DOHH2 (cell line): ENCODE measurements around the gene KAT6B.

Source experiments
- H3F3A ChIP-seq: fragments of 200-600 bp; sonication (generic), shearing (Covaris generic); 2 replicates; pipeline ENCODE4 v1.6.0; 2016; ENCODE audit warnings: antibody characterized with exemption, mild to moderate bottlenecking; ENCODE audit not compliant: control insufficient read depth, insufficient read depth
- H3K27ac ChIP-seq: fragments of 200-600 bp; sonication (generic); 2 replicates; pipeline ENCODE4 v1.5.1; 2014; ENCODE audit warnings: low read depth, mild to moderate bottlenecking, low read length, moderate library complexity
- H3K27me3 ChIP-seq: fragments of 200-600 bp; sonication (generic); 2 replicates; pipeline ENCODE4 v1.6.1; 2014; ENCODE audit warnings: mild to moderate bottlenecking, low read length, mixed read lengths; ENCODE audit not compliant: control insufficient read depth
- H3K36me3 ChIP-seq: fragments of 200-600 bp; sonication (generic); 2 replicates; pipeline ENCODE4 v1.6.1; 2014; ENCODE audit warnings: mild to moderate bottlenecking, low read length, moderate library complexity, mixed read lengths; ENCODE audit not compliant: control insufficient read depth
- H3K4me1 ChIP-seq: fragments of 200-600 bp; sonication (generic); 2 replicates; pipeline ENCODE4 v1.6.1; 2014; ENCODE audit warnings: mild to moderate bottlenecking, low read length, mixed read lengths; ENCODE audit not compliant: control insufficient read depth
- H3K4me2 ChIP-seq: fragments of 200-600 bp; sonication (generic); 2 replicates; pipeline ENCODE4 v1.6.0; 2014; ENCODE audit warnings: mild to moderate bottlenecking, low read length, moderate library complexity
- H3K4me3 ChIP-seq: fragments of 200-600 bp; sonication (generic); 2 replicates; pipeline ENCODE4 v1.5.1; 2014; ENCODE audit warnings: mild to moderate bottlenecking, low read length, mixed read lengths
- H3K79me2 ChIP-seq: fragments of 200-600 bp; sonication (generic); 2 replicates; pipeline ENCODE4 v1.6.1; 2014; ENCODE audit warnings: mild to moderate bottlenecking, low read length, mixed read lengths; ENCODE audit not compliant: control insufficient read depth
- H3K9me2 ChIP-seq: fragments of 200-600 bp; sonication (generic); replicated peaks from 2 replicates; pipeline ENCODE4 v1.6.1; 2014; ENCODE audit warnings: mild to moderate bottlenecking, low read length, mixed read lengths; ENCODE audit not compliant: control insufficient read depth
- H3K9me3 ChIP-seq: fragments of 200-600 bp; sonication (generic); 2 replicates; pipeline ENCODE4 v1.6.1; 2014; ENCODE audit warnings: antibody characterized with exemption, low read length, mixed read lengths; ENCODE audit not compliant: control insufficient read depth, insufficient read depth
- H4K20me1 ChIP-seq: fragments of 200-600 bp; sonication (generic); 2 replicates; pipeline ENCODE4 v1.6.0; 2014; ENCODE audit warnings: low read depth, mild to moderate bottlenecking, antibody characterized with exemption, low read length, moderate library complexity; ENCODE audit not compliant: control insufficient read depth, insufficient read depth
- EZH2phosphoT487 ChIP-seq: fragments of 200-600 bp; sonication (generic); IDR thresholded peaks from 2 replicates; pipeline ENCODE4 v1.6.1; 2017; ENCODE audit warnings: borderline replicate concordance, mild to moderate bottlenecking, antibody characterized with exemption, low read length, moderate library complexity, mixed read lengths
- TF ChIP-seq, protein P1 (sequence below): fragments of 200-600 bp; sonication (generic); IDR thresholded peaks from one replicate; pipeline ENCODE4 v1.5.1; 2014; ENCODE audit warnings: antibody characterized with exemption, mild to moderate bottlenecking, low read depth, low read length; ENCODE audit not compliant: poor library complexity, severe bottlenecking

The KAT6B gene

GRCh38 chr10:75073442-75073841, 247.0 kb downstream of the KAT6B start:
- Histone ChIP-seq H4K20me1 (no peaks in the 10 kb centered on the region), H3K4me3 (no peak overlapping the region), H3F3A (no peaks in the 10 kb centered on the region), H3K9me3 (no peaks in the 10 kb centered on the region), H3K36me3 (no peaks in the 10 kb centered on the region), H3K4me2 (no peak overlapping the region), H3K9me2 (no peaks in the 10 kb centered on the region), H3K27ac (no peak overlapping the region), H3K27me3 (no peaks in the 10 kb centered on the region), H3K79me2 (no peaks in the 10 kb centered on the region), H3K4me1 (no peaks in the 10 kb centered on the region)
- TF ChIP-seq, protein P1, sequence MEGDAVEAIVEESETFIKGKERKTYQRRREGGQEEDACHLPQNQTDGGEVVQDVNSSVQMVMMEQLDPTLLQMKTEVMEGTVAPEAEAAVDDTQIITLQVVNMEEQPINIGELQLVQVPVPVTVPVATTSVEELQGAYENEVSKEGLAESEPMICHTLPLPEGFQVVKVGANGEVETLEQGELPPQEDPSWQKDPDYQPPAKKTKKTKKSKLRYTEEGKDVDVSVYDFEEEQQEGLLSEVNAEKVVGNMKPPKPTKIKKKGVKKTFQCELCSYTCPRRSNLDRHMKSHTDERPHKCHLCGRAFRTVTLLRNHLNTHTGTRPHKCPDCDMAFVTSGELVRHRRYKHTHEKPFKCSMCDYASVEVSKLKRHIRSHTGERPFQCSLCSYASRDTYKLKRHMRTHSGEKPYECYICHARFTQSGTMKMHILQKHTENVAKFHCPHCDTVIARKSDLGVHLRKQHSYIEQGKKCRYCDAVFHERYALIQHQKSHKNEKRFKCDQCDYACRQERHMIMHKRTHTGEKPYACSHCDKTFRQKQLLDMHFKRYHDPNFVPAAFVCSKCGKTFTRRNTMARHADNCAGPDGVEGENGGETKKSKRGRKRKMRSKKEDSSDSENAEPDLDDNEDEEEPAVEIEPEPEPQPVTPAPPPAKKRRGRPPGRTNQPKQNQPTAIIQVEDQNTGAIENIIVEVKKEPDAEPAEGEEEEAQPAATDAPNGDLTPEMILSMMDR, result no peak
- no peak for TF ChIP-seq EZH2phosphoT487

- Histone ChIP-seq H3K36me3 (no peaks in the 10 kb centered on the region), H3F3A (no peaks in the 10 kb centered on the region), H3K4me1 (no peaks in the 10 kb centered on the region), H3K4me2 (no peak overlapping the region), H3K9me3 (no peaks in the 10 kb centered on the region), H3K79me2 (no peaks in the 10 kb centered on the region), H3K4me3 (no peak overlapping the region), H3K27me3 (no peaks in the 10 kb centered on the region), H4K20me1 (no peaks in the 10 kb centered on the region), H3K9me2 (no peaks in the 10 kb centered on the region), H3K27ac (no peak overlapping the region)
- TF ChIP-seq, protein P1, result no peak
- no peak for TF ChIP-seq EZH2phosphoT487
Observed at GRCh38 chr10:75074711-75075445, 248.5 kb downstream of the KAT6B start.

DNA sequence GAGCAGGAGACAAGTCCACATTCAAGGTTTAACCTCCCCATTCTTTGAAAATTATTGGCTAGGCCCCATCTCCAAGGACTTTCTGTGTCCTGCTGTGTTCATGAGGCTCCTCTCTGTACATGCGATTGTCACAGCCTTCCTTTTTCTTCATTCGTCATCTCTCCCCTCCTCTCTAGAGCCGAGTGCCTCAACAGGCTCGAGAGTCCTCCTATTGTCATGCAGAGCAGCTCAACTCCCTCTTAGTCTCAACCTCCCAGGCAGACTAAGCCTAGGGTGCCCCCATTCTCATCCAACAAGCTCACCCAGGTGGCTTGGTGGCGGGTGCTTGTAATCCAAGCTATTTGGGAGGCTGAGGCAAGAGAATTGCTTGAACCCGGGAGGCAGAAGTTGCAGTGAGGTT, 249.9 kb downstream of the KAT6B start:
- no peaks in the 10 kb centered on the region for H3K27me3 ChIP-seq
- H3K79me2 ChIP-seq, result no peaks in the 10 kb centered on the region
- H3K9me2 ChIP-seq, result no peaks in the 10 kb centered on the region
- TF ChIP-seq EZH2phosphoT487, result no peak
- TF ChIP-seq, protein P1, result no peak
- H3K4me2 ChIP-seq, result no peak overlapping the region
- H4K20me1 ChIP-seq, result no peaks in the 10 kb centered on the region
- no peak overlapping the region for H3K27ac ChIP-seq
- no peaks in the 10 kb centered on the region for H3K9me3 ChIP-seq
- H3K36me3 ChIP-seq, result no peaks in the 10 kb centered on the region
- H3F3A ChIP-seq, result no peaks in the 10 kb centered on the region
- no peaks in the 10 kb centered on the region for H3K4me1 ChIP-seq
- no peak overlapping the region for H3K4me3 ChIP-seq
